Stimulated activated naive CD4-positive, alpha-beta T cell treated with Interleukin-2 at 50 U/mL for 16 hours (primary cell): ENCODE results near the gene TEKTIP1.

Source experiments
- DNase-seq: peaks from one replicate; lab custom pipeline; 2025; lab: John Stamatoyannopoulos, UW

TEKTIP1 gene

DNA sequence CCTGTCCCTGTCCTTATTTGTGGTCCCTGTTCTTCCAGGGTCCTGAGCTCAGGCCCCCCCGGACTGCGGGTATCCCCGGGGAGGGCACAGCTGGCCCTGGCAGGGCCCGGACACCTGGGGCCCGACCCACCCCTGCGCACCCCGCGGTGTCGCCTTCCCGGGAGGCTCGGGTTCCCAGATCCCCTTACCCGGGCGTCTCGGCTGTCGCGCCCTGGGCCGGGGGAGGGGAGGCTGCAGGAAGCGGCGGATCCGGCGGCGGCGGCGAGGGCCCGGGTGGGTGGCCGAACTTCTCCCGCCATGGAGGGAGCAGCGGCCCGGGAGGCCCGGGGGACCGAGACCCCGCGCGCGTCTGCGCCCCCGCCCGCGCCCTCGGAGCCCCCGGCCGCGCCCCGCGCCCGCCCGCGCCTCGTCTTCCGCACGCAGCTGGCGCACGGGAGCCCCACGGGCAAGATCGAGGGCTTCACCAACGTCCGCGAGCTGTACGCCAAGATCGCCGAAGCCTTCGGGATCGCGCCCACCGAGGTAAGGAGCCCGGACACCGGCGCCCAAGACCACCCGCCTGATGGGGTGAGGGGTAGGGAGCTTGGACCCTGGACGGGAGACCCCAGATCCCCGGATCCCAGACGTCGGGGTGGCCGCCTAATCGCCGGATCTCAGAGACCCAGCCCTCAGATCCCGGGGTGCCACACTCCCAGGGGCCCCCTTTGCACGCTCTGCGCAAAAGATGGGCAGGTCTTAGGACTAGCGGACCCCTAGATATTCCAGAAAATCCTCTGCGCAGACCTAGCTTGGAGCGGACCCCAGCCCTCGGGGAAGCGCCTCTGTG, 46.5 kb downstream of the TEKTIP1 start, which contains the start of gene GIPC3:
Gene GIPC3, plus strand, starts transcription at position 178 of the 826 bp plus-strand sequence. Its CDS starts 120 bp downstream, at position 298.
- DNase-seq, result no peak

- no peak for DNase-seq
Observed at GRCh38 chr19:3586127-3586626, 47.2 kb downstream of the TEKTIP1 start.

DNA sequence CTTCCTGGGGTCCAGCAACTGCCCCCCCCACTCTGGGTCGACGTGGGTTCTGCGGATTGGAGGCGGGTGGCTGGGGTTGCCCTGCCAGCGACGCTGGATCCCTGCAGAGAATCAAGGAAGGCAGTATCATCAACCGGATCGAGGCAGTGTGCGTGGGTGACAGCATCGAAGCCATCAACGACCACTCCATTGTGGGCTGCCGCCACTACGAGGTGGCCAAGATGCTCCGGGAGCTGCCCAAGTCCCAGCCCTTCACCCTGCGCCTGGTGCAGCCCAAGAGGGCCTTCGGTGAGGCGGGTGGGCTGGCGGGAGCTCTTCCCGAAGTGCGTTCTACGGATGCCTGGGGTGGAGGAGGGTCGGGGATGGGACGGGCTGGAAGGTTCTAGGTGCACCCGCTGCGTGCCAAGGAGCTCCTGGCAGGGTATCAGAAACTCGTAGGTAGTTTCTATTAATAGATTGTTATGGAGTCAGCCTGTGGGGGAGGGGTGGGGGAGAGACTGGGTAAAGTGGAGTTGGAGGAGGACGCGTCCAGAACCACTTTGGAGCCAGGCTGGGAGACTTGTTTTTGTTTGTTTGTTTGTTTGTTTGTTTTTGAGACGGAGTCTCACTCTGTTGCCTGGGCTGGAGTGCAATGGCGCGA, 47.9 kb downstream of the TEKTIP1 start:
- DNase-seq, result no peak

- DNase-seq, result no peak
Observed at GRCh38 chr19:3589439-3589838, 50.5 kb downstream of the TEKTIP1 start.

- DNase-seq, result no peak
Observed at GRCh38 chr19:3589949-3590348, 51.0 kb downstream of the TEKTIP1 start.

DNA sequence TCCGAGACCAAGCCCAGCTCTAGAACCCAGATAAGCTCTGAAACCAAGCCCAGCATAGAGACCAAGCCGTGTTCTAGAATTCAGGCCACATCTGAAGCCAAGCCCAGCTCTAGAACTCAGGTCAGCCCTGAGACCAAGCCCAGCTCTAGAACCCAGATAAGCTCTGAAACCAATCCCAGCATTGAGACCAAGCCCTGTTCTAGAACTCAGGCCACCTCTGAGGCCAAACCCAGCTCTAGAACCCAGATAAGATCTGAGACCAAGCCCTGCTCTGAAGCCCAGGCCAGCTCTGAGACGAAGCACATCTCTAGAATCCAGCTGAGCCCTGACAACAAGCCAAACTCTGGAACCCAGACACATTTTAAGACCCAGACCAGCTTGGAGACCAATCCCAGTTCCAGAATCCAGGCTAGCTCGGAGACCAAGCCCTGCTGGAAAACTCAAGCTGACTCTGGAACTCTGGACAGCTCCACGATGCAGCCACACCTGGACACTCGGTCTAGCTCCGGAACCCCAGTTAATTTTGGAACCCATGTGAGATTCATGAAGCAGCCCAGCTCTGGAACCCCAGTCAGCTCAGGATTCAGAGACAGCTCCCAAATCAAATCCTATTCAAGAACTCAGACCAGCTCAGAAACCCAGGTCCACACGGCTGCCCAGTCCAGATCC, 52.2 kb downstream of the TEKTIP1 start:
- DNase-seq, result no peak

DNA sequence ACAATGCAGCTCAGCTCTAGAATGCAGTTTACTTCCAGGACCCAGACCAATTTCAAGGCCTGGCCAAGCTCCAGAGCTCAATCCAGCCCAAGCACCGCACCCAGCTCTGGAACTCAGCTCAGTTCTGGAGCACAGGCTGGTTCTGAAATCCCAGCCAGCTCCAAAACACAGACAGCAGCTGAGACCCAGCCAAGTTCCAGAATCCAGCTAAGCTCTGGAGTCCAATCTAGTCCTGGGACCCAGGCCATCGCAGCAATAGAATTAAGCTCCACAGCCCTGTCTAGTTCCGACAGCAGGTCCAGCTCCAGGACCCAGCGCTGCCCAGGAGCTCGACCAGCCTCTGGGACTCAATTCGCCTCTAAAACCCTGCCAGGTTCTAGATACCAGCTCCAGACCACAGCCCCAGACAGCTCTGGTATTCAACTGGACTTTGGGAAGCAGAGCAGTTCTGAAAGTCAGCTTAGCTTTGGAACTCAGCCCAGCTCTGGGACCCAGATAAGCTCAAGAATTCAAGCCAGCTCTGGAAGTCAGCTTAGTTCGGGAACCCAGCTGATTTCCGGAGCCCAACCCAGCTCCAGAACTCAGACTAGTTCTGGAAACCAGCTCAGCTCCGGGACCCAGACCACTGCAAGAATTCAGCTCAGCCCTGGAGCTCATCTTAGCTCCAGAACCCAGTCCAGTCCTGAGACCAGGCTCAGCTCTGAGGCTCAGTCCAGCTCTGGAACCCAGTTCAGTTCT, 53.1 kb downstream of the TEKTIP1 start:
- DNase-seq, result no peak

GRCh38 chr19:3593156-3593555, 54.2 kb downstream of the TEKTIP1 start:
- DNase-seq, result no peak
